SW480 (cell line): ENCODE measurements around the gene DST.
"Not testable (repeated sequence)": the region's sequence is repeated elsewhere in the genome, so short reads cannot be mapped to it uniquely, and the experiment has no call there.

Experiments
- DNase-seq: peaks from one replicate; pipeline ENCODE4 v3.0.0-alpha.2; 2016; ENCODE audit warnings: low spot score

DST gene

GRCh38 chr6:56570413-56571359, 72.0 kb downstream of the DST start:
- DNase-seq = peak; percentile 46

GRCh38 chr6:56567501-56567900, 75.2 kb downstream of the DST start:
- no peak for DNase-seq

- not testable (repeated sequence) for DNase-seq
These were observed 80.0 kb downstream of the DST start for GRCh38 chr6:56562730-56563129.

GRCh38 chr6:56556751-56557540, 85.7 kb downstream of the DST start:
- DNase-seq = no peak

- DNase-seq = no peak
These were observed 87.2 kb downstream of the DST start for GRCh38 chr6:56555438-56555872.

- DNase-seq = no peak
These were observed 90.2 kb downstream of the DST start for GRCh38 chr6:56552187-56553130.

- DNase-seq = no peak
These were observed 91.1 kb downstream of the DST start for GRCh38 chr6:56551409-56552120.

- DNase-seq = no peak
These were observed 92.4 kb downstream of the DST start for GRCh38 chr6:56550301-56550700.

- DNase-seq = no peak
These were observed 93.7 kb downstream of the DST start for GRCh38 chr6:56549014-56549413.

- no peak for DNase-seq
These were observed 95.0 kb downstream of the DST start for GRCh38 chr6:56547687-56548086.

GRCh38 chr6:56542364-56543331, 100.0 kb downstream of the DST start:
- peak; percentile 92 for DNase-seq

- DNase-seq = no peak
These were observed 100.8 kb downstream of the DST start for GRCh38 chr6:56541741-56542360.

- DNase-seq = no peak
These were observed 101.6 kb downstream of the DST start for GRCh38 chr6:56541030-56541600.

- DNase-seq = no peak
These were observed 102.3 kb downstream of the DST start for GRCh38 chr6:56540232-56541029.

GRCh38 chr6:56539527-56540105, 103.1 kb downstream of the DST start:
- no peak for DNase-seq

- no peak for DNase-seq
These were observed 103.8 kb downstream of the DST start for GRCh38 chr6:56538851-56539250.

GRCh38 chr6:56537223-56537770, 105.4 kb downstream of the DST start:
- no peak for DNase-seq

GRCh38 chr6:56536536-56536935, 106.2 kb downstream of the DST start:
- DNase-seq = no peak
